ENCODE data around the gene KCNN4. TPM values are rescaled to one million over a fixed set of nuclear protein-coding genes. Genes with fewer than 3 reads are reported as not detected.

Gene KCNN4
- total and polyA plus RNA-seq, 2 donors (not counting 3 experiments of a cell fraction or from before 2014, with no cell fraction given): 0.29 TPM; not detected in 1

DNA sequence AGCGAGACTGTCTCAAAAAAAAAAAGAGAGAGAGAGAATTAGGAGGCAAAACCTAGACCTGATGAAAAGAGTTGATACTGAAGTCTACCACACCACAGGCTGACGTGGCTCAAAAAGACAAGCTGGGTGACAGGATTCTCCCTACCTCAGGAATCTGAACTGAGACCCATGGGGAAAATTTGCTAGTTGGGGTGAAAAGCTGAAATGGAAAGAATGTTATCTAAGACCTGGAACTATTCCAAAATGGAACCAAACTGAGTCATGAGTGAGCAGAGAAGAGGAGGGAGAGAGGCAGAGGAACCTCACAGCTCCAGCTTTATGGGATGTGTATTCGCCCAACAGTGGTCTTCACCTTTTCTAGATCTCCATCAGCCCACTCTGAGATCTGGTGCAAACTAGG lies 37.7 kb downstream of the KCNN4 start:
- Histone ChIP-seq H3K4me1 (ENCODE audit: control insufficient read depth, extremely low read depth, insufficient read depth, low read length) (peaks cover 3% of the 10 kb centered on the region), H3K27ac (ENCODE audit: insufficient read depth, low read depth, low read length) (no peak overlapping the region), H3K36me3 (ENCODE audit: control insufficient read depth in 2 of 2, extremely low read depth in 1 of 2, insufficient read depth in 2 of 2, low read length in 2 of 2) (peaks cover 14 to 44% of the 10 kb centered on the region in 2 experiments), H3K9me3 (replicated peaks; ENCODE audit: control insufficient read depth, insufficient read depth, low read length) (no peaks in the 10 kb centered on the region), H3K4me3 (replicated peaks in 1 of 3; ENCODE audit: insufficient read depth in 1 of 3, low read depth in 1 of 3, low read length in 3 of 3) (no peak overlapping the region), H3K4me2 (ENCODE audit: insufficient read depth, low read length) (no peak overlapping the region), H3K9me1 (replicated peaks; ENCODE audit: control insufficient read depth, extremely low read depth, insufficient read depth, low read length) (no peaks in the 10 kb centered on the region), H4K20me1 (replicated peaks; ENCODE audit: control insufficient read depth, extremely low read depth, insufficient read depth, low read length) (no peaks in the 10 kb centered on the region), H3K79me2 (ENCODE audit: control insufficient read depth, insufficient read depth, low read length) (no peaks in the 10 kb centered on the region), H3K27me3 (ENCODE audit: control insufficient read depth in 2 of 2, insufficient read depth in 2 of 2, low read length in 2 of 2) (no peaks in the 10 kb centered on the region), H3K9ac (replicated peaks; ENCODE audit: extremely low read depth, insufficient read depth, low read length) (no peak overlapping the region), H2AFZ (ENCODE audit: low read depth, low read length) (no peak overlapping the region)
- no peak for TF ChIP-seq MYC (IDR thresholded peaks at IDR 0.05; ENCODE audit: low read depth, low read length)
- TF ChIP-seq POLR2AphosphoS5 (IDR thresholded peaks at IDR 0.05; ENCODE audit: insufficient read depth, low read depth, low read length): no peak
- TF ChIP-seq JUN (IDR thresholded peaks at IDR 0.05; ENCODE audit: borderline replicate concordance, insufficient read depth, insufficient read length, low read depth): no peak
- intact Hi-C loops (cut with micrococcal nuclease): no loop called here
- BruUV-seq (replicated peaks): no TSS peak
- POLR2A ChIA-PET: no interaction called here
- CTCF ChIA-PET: interaction anchor here (0.7 to 2.3 kb wide), 7 partner anchors 10 to 74 kb away, joined by 3 to 12 read pairs (median 4); partner anchors contain the start of genes PLAUR and SMG9
- DNase-seq (ENCODE audit: low read depth, low spot score): no peak
- dilution Hi-C loops (cut with MboI; ENCODE audit: extremely low pct_ligation_motif_present, low sequenced_read_pairs): no loop called here
- FAIRE-seq: no peak

DNA sequence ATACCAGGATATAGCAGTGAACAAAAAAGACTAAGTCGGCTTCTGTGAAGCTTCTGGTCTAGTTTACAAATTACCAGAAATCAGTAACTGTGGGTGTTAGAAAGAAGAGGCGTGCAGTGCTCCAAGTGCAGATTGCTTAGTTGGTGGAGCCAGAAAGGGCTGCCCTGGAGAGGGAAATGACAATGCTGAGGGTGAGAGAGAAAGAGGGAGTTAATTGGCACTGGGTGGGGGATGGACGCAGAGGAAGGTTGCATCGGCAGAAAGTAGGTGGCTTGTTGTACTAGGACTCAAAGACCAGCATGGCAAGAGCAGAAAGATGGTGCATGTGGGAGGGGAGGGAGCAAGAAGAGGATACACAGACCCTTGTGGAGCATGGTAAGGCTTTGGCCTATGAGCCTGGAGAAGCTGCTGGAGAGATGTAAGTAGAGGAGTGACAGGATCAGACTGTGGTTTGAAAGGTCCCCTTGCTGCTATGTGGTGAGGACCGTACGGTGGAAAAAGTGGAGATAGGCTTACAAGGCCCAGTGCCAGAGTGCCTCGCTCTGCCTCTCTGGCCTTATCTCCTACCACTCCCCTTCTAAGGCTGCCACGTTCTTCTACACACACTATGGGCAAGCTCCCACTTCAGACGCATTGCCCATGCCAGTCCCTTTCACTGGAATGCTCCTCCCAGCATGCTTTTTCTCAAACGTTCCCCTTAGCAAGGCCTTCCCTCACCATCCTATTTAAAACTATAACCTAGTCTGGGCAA lies 39.5 kb downstream of the KCNN4 start:
- DNase-seq (ENCODE audit: low read depth, low spot score): no peak
- Histone ChIP-seq H3K27me3 (ENCODE audit: control insufficient read depth in 2 of 2, insufficient read depth in 2 of 2, low read length in 2 of 2) (no peaks in the 10 kb centered on the region), H3K9me1 (replicated peaks; ENCODE audit: control insufficient read depth, extremely low read depth, insufficient read depth, low read length) (no peaks in the 10 kb centered on the region), H3K27ac (ENCODE audit: insufficient read depth, low read depth, low read length) (no peak overlapping the region), H3K4me3 (replicated peaks in 1 of 3; ENCODE audit: insufficient read depth in 1 of 3, low read depth in 1 of 3, low read length in 3 of 3) (no peak overlapping the region), H3K9me3 (replicated peaks; ENCODE audit: control insufficient read depth, insufficient read depth, low read length) (no peaks in the 10 kb centered on the region), H3K4me2 (ENCODE audit: insufficient read depth, low read length) (no peak overlapping the region), H3K9ac (replicated peaks; ENCODE audit: extremely low read depth, insufficient read depth, low read length) (no peak overlapping the region), H2AFZ (ENCODE audit: low read depth, low read length) (no peak overlapping the region), H4K20me1 (replicated peaks; ENCODE audit: control insufficient read depth, extremely low read depth, insufficient read depth, low read length) (no peaks in the 10 kb centered on the region), H3K79me2 (ENCODE audit: control insufficient read depth, insufficient read depth, low read length) (no peaks in the 10 kb centered on the region), H3K4me1 (ENCODE audit: control insufficient read depth, extremely low read depth, insufficient read depth, low read length) (peaks cover 3% of the 10 kb centered on the region), H3K36me3 (ENCODE audit: control insufficient read depth in 2 of 2, extremely low read depth in 1 of 2, insufficient read depth in 2 of 2, low read length in 2 of 2) (peaks cover 15 to 40% of the 10 kb centered on the region in 2 experiments)
- BruUV-seq (replicated peaks): no TSS peak
- dilution Hi-C loops (cut with MboI; ENCODE audit: extremely low pct_ligation_motif_present, low sequenced_read_pairs): no loop called here
- intact Hi-C loops (cut with micrococcal nuclease): no loop called here
- no peak for TF ChIP-seq EZH2 (IDR thresholded peaks at IDR 0.05; ENCODE audit: borderline replicate concordance, low read depth, low read length, severe bottlenecking)
- TF ChIP-seq, protein P1, sequence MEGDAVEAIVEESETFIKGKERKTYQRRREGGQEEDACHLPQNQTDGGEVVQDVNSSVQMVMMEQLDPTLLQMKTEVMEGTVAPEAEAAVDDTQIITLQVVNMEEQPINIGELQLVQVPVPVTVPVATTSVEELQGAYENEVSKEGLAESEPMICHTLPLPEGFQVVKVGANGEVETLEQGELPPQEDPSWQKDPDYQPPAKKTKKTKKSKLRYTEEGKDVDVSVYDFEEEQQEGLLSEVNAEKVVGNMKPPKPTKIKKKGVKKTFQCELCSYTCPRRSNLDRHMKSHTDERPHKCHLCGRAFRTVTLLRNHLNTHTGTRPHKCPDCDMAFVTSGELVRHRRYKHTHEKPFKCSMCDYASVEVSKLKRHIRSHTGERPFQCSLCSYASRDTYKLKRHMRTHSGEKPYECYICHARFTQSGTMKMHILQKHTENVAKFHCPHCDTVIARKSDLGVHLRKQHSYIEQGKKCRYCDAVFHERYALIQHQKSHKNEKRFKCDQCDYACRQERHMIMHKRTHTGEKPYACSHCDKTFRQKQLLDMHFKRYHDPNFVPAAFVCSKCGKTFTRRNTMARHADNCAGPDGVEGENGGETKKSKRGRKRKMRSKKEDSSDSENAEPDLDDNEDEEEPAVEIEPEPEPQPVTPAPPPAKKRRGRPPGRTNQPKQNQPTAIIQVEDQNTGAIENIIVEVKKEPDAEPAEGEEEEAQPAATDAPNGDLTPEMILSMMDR (IDR thresholded peaks at IDR 0.05; ENCODE audit: extremely low read depth in 1 of 2, insufficient read depth in 1 of 2, low read depth in 1 of 2, low read length in 2 of 2): no peak
- TF ChIP-seq, protein P2, sequence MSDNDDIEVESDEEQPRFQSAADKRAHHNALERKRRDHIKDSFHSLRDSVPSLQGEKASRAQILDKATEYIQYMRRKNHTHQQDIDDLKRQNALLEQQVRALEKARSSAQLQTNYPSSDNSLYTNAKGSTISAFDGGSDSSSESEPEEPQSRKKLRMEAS (IDR thresholded peaks at IDR 0.05; ENCODE audit: insufficient read depth, insufficient read length): no peak
- CTCF ChIA-PET: interaction anchor here (1.0 to 1.5 kb wide), 2 partner anchors 25 to 33 kb away, joined by 3 to 4 read pairs; no protein-coding TSS in a partner anchor
- POLR2A ChIA-PET: no interaction called here
- FAIRE-seq: no peak
